ENCODE measurements around the gene CYTL1. TPM values are rescaled to one million over a fixed set of nuclear protein-coding genes. Genes with fewer than 3 reads are reported as not detected.

The CYTL1 gene
- total RNA-seq, 1 experiment from 2014 or later, result not detected

- Histone ChIP-seq H3K9me2 (ENCODE audit: insufficient read depth) (no peaks in the 10 kb centered on the region), H3K36me3 (ENCODE audit: low read depth) (no peaks in the 10 kb centered on the region), H4K20me1 (ENCODE audit: insufficient read depth) (no peaks in the 10 kb centered on the region), H3K4me2 (no peak overlapping the region), H3F3A (ENCODE audit: insufficient read depth, low read depth) (peaks cover 6% of the 10 kb centered on the region), H3K9me3 (ENCODE audit: insufficient read depth, low read depth) (no peaks in the 10 kb centered on the region), H3K4me3 (no peak overlapping the region), H3K27ac (no peak overlapping the region), H3K79me2 (ENCODE audit: low read depth) (no peaks in the 10 kb centered on the region), H3K4me1 (replicated peaks; ENCODE audit: insufficient read depth) (peaks cover 15% of the 10 kb centered on the region; the same call in 1 of the 2 replicates), H2AFZ (no peak overlapping the region), H3K27me3 (ENCODE audit: insufficient read depth, low read depth) (peaks cover 12% of the 10 kb centered on the region)
- intact Hi-C loops (cut with micrococcal nuclease; ENCODE audit: unreplicated experiment), result no loop called here
- no peak for DNase-seq
- no TSS peak for BruUV-seq (replicated peaks)
- ChIA-PET CTCF (no interaction called here), POLR2A (ENCODE audit: unreplicated experiment) (no interaction called here)
- no peak for TF ChIP-seq EZH2 (IDR thresholded peaks at IDR 0.05; ENCODE audit: low read depth)
- no peak for TF ChIP-seq CTCF (conservative IDR thresholded peaks at IDR 0.05)
Measured at GRCh38 chr4:5034206-5034605, 14.9 kb upstream of the CYTL1 start.

- H3K4me2 ChIP-seq, result no peak overlapping the region
- no peaks in the 10 kb centered on the region for H3K79me2 ChIP-seq (ENCODE audit: low read depth)
- no peaks in the 10 kb centered on the region for H3K36me3 ChIP-seq (ENCODE audit: low read depth)
- intact Hi-C loops (cut with micrococcal nuclease; ENCODE audit: unreplicated experiment), result no loop called here
- peaks cover 9% of the 10 kb centered on the region; the same call in 1 of the 2 replicates for H3K4me1 ChIP-seq (replicated peaks; ENCODE audit: insufficient read depth)
- H3K4me3 ChIP-seq, result no peak overlapping the region
- no peaks in the 10 kb centered on the region for H4K20me1 ChIP-seq (ENCODE audit: insufficient read depth)
- no peak overlapping the region for H3K27ac ChIP-seq
- no peak for TF ChIP-seq EZH2 (IDR thresholded peaks at IDR 0.05; ENCODE audit: low read depth)
- no peak for TF ChIP-seq CTCF (conservative IDR thresholded peaks at IDR 0.05)
- no peak overlapping the region for H2AFZ ChIP-seq
- no peaks in the 10 kb centered on the region for H3K9me2 ChIP-seq (ENCODE audit: insufficient read depth)
- peaks cover 2% of the 10 kb centered on the region; the same call in 1 of the 2 replicates for H3F3A ChIP-seq (ENCODE audit: insufficient read depth, low read depth)
- H3K9me3 ChIP-seq (ENCODE audit: insufficient read depth, low read depth), result no peaks in the 10 kb centered on the region
- POLR2A ChIA-PET (ENCODE audit: unreplicated experiment), result no interaction called here
- H3K27me3 ChIP-seq (ENCODE audit: insufficient read depth, low read depth), result peaks cover 19% of the 10 kb centered on the region
- DNase-seq, result no peak
- CTCF ChIA-PET, result no interaction called here
- no TSS peak for BruUV-seq (replicated peaks)
Measured at GRCh38 chr4:5033281-5033841, 14.1 kb upstream of the CYTL1 start.

GRCh38 chr4:5032813-5033212 is 13.6 kb upstream of the CYTL1 start:
- DNase-seq, result no peak
- Histone ChIP-seq H3K4me2 (no peak overlapping the region), H3K36me3 (ENCODE audit: low read depth) (no peaks in the 10 kb centered on the region), H3K9me2 (ENCODE audit: insufficient read depth) (no peaks in the 10 kb centered on the region), H3K27me3 (ENCODE audit: insufficient read depth, low read depth) (peaks cover 25% of the 10 kb centered on the region), H3K9me3 (ENCODE audit: insufficient read depth, low read depth) (no peaks in the 10 kb centered on the region), H2AFZ (no peak overlapping the region), H3K4me1 (replicated peaks; ENCODE audit: insufficient read depth) (peaks cover 8% of the 10 kb centered on the region; the same call in 1 of the 2 replicates), H3K4me3 (no peak overlapping the region), H3K27ac (no peak overlapping the region), H3F3A (ENCODE audit: insufficient read depth, low read depth) (no peaks in the 10 kb centered on the region), H4K20me1 (ENCODE audit: insufficient read depth) (no peaks in the 10 kb centered on the region), H3K79me2 (ENCODE audit: low read depth) (no peaks in the 10 kb centered on the region)
- POLR2A ChIA-PET (ENCODE audit: unreplicated experiment), result no interaction called here
- intact Hi-C loops (cut with micrococcal nuclease; ENCODE audit: unreplicated experiment), result no loop called here
- CTCF ChIA-PET, result interaction anchor here (0.5 kb wide), 1 partner anchor 258 kb away, joined by 3 read pairs; no protein-coding TSS in a partner anchor
- no peak for TF ChIP-seq CTCF (conservative IDR thresholded peaks at IDR 0.05)
- no peak for TF ChIP-seq EZH2 (IDR thresholded peaks at IDR 0.05; ENCODE audit: low read depth)
- BruUV-seq (replicated peaks), result no TSS peak

Measured in PC-9 (cell line).